C1 segment of cervical spinal cord (tissue), 14 donors: ENCODE data around the gene VARS1.
"Not testable (repeated sequence)": the region's sequence is repeated elsewhere in the genome, so short reads cannot be mapped to it uniquely, and the experiment has no call there.

Experiments used
- DNase-seq, 14 donors: peaks; one replicate each; lab custom pipeline; 2025; lab: John Stamatoyannopoulos, UW

Gene VARS1

DNA sequence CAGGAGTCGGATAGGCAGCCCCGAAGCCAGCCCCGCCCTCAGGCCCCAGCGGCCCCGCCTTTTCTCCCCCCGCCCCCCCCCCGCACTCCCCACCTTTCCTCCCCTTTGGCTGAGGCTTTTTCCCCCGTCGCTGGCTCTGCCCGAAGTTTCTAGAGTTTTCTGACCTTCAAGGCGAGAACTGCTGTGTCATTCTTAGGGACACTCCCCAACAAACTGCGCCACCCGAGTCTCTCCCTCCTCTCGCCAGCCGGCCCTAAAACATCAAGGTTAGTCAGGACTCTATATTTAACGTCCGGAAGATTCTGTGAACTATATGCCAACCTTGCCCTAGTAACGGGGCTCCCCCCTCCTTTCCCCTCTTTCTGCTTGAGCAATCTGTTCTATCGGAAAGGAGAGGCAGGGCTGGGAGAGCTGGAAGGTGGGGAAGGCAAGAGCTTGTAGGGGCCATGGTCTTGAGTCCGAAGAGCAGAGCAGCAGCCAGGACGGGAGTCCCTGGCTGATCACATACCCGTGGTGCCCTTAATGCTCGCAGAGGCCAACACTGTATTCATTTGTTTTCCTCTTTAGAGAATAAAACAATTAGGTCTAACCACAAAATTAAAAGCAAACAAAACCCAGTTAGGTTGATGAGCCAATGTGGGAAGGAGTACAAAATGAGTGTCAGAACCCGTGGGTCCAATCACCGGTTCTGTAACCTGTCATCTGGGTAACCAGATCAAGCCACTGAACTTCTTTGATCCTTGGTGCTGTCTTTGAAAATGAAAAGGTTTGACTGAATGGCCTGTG, 26.7 kb upstream of the VARS1 start:
- DNase-seq, result peak in 13 of 14 donors; percentile 32 to 87 (median 79)

GRCh38 chr6:31821301-31822035, 25.9 kb upstream of the VARS1 start:
- DNase-seq, result peak in 11 of 14 donors; percentile 40 to 83 (median 66)

DNA sequence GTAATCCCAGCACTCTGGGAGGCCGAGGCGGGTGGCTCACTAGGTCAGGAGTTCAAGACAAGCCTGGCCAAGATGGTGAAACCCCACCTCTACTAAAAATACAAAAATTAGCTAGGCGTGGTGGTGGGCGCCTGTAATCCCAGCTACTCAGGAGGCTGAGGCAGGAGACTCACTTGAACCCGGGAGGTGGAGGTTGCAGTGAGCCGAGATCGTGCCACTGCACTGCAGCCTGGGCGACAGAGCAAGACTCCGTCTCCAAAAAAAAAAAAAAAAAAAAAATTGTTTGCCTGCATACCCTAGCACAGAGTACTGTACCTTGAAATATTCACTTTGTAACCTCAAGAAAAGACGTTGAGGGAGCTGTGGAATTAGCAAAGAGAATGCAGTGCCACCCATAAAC, 24.8 kb upstream of the VARS1 start:
- DNase-seq, result not testable (repeated sequence)

DNA sequence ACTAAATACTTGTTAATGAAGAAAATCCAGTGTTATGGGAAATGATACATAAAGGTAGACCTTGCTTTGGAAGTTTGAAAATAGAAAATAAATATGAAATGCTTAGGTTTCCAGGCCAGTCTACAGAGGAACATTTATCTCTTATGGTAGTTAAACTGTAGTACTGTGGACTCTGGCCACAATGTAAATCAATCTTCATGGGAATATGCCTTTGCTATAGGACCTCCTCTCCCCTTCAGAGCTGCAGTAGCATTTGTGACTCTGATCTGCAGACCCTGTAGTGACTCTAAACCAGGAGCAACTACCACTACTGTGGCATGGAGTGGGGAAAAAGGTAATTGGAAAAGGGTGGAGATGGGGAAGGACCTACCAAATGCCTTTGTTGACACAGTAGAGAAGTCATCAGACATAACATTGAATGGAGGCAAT, 24.3 kb upstream of the VARS1 start:
- DNase-seq, result no peak

DNA sequence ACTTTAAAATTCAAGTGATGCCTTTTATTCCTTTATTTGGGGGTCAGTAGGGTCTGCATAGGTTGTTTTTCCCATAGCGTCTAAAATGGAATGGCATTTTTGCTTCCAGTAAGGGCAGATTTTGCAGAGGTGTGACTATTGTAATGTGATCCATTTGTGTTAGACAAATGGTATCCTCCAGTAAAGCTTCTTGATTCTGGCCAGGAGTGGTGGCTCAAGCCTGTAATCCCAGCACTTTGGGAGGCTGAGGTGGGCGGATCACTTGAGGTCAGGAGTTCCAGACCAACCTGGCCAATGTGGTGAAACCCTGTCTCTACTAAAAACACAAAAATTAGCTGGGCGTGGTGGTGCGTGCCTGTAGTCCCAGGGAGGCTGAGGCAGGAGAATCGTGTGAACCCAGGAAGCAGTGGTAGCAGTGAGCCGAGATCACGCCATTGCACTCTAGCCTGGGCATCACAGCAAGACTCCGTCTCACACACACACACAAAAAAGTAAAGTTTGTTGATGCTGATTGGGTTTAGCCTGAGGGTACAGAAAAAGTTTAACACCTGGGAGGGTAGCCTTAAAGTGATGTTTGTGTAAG, 22.5 kb upstream of the VARS1 start:
- peak in 8 of 14 donors; percentile 37 to 75 (median 55) for DNase-seq

- DNase-seq, result peak in 11 of 14 donors; percentile 22 to 82 (median 42)
These were observed 21.8 kb upstream of the VARS1 start for GRCh38 chr6:31817133-31817928.

DNA sequence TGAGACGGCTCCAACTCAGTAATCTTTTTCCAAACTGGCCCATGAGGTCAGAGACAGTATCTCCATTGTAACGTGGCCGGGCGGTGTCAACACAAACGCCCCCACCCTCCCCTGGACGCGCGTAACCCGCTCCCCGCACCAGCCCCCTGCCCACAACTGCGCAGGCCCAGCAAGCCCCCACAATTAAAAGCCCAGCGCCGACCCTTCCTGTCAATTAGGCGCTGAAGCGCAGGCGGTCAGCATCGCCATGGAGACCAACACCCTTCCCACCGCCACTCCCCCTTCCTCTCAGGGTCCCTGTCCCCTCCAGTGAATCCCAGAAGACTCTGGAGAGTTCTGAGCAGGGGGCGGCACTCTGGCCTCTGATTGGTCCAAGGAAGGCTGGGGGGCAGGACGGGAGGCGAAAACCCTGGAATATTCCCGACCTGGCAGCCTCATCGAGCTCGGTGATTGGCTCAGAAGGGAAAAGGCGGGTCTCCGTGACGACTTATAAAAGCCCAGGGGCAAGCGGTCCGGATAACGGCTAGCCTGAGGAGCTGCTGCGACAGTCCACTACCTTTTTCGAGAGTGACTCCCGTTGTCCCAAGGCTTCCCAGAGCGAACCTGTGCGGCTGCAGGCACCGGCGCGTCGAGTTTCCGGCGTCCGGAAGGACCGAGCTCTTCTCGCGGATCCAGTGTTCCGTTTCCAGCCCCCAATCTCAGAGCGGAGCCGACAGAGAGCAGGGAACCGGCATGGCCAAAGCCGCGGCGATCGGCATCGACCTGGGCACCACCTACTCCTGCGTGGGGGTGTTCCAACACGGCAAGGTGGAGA, 19.7 kb upstream of the VARS1 start, which contains the start of the genes HSPA1A and HSPA1L:
Gene HSPA1A, plus strand, starts transcription at position 519 of the 814 bp plus-strand sequence. Its CDS starts 214 bp downstream, at position 733.
Gene HSPA1L, minus strand, starts transcription at position 259 of the 814 bp plus-strand sequence. CDS start 3,311 bp downstream, outside the sequence.
- DNase-seq, result peak; percentile 89 to 100 (median 98)

- peak; percentile 55 to 97 (median 92) for DNase-seq
These were observed 19.1 kb upstream of the VARS1 start for GRCh38 chr6:31814677-31815024.

DNA sequence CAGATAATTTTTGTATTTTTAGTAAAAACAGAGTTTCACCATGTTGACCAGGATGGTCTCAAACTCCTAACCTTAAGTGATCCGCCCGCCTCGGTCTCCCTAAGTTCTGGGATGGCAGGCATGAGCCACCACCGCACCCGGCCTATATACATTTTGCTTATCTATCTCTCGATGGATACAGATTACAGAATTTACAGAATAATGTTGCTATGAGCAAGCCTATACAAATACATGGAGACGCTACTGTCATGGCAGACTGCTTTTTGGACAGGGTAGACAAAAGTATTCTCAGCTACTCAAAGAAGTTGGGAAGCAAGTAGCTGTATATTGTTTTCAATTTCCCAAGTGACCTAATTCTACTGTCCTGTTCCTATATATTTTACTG, 17.9 kb upstream of the VARS1 start:
- no peak for DNase-seq

DNA sequence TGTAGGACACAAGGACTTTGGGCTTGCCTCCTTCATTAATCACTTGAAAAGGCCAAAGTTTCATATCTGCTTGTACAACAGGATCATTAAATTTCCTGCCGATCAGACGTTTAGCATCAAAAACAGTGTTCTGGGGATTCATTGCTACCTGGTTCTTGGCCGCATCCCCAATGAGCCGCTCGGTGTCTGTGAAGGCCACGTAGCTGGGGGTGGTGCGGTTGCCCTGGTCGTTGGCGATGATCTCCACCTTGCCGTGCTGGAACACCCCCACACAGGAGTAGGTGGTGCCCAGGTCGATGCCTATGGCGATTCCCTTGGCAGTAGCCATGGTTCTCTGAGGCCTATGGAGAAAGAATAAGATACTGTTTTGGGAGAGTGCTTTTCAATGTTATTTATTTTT, 16.1 kb upstream of the VARS1 start:
- no peak for DNase-seq

- DNase-seq, result not testable (repeated sequence)
These were observed 13.0 kb upstream of the VARS1 start for GRCh38 chr6:31808599-31808998.

- peak; percentile 62 to 98 (median 94) for DNase-seq
These were observed 11.1 kb upstream of the VARS1 start, which contains the start of gene LSM2 for GRCh38 chr6:31806470-31807272. TSS of gene LSM2 (minus strand) at chr6:31806966. CDS start at chr6:31806757, 209 bp downstream.

- DNase-seq, result no peak
These were observed 10.5 kb upstream of the VARS1 start for GRCh38 chr6:31805939-31806469.

- not testable (repeated sequence) for DNase-seq
These were observed 5.7 kb upstream of the VARS1 start for GRCh38 chr6:31801031-31801927.

DNA sequence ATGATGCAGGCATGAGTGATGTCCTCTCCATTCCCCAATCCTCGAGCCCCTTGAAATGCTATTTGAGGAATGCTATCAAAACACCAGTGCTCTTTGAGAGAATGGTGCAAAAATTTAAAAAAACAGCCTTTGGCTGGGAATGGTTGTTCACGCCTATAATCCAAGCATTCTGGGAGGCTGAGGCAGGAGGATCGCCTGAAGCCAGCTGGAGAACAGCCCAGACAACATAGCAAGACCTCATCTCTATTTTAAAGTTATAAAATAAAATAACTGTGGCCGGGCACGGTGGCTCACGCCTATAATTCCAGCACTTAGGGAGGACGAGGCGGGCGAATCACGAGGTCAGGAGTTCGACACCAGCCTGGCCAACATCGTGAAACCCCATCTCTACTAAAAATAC, 4.2 kb upstream of the VARS1 start:
- DNase-seq, result no peak

GRCh38 chr6:31797588-31797987, 2.0 kb upstream of the VARS1 start:
- DNase-seq, result no peak

DNA sequence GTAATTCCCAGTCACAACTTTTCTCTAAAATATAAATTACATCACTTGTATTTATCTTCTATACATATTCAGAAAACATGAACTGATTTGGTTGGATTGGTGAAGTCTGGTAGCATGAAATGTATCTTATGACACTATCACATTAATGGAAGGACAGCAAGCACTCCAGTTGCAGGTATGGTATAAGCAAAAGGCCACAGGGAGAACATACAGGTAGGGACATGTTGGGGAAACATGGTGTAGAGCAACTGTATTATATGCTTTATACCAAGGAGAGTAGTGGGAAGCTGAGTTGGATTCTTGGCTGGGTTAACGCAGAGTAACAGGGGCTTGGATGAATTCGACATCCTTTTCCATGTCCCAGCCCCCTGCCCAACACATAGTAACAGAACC, 1.4 kb upstream of the VARS1 start:
- no peak for DNase-seq
